HepG2 (cell line): ENCODE measurements around the gene AKR1C3. TPM values are rescaled to one million over a fixed set of nuclear protein-coding genes. Genes with fewer than 3 reads are reported as not detected.
A peak's percentile ranks its signal among the peaks of the same experiment; 100 is the strongest.

Experiments
- BORCS8-MEF2B ChIP-seq: sonication (generic); formaldehyde crosslinking; IDR thresholded peaks from 2 replicates; pipeline ENCODE4 v1.8.0; 2022; ENCODE audit warnings: mild to moderate bottlenecking, missing genetic modification reagents
- CEBPB ChIP-seq: IDR thresholded peaks from 2 replicates; pipeline ENCODE4 v1.6.1; 2011; ENCODE audit warnings: low read depth, low read length, improper control_type of control experiment, borderline replicate concordance
- CEBPG ChIP-seq: IDR thresholded peaks from 2 replicates; pipeline ENCODE4 v1.6.1; 2016
- FOXK1 ChIP-seq: sonication (generic); formaldehyde crosslinking; IDR thresholded peaks from 2 replicates; pipeline ENCODE4 v1.4.0; 2020; ENCODE audit warnings: low read depth, missing genetic modification reagents, borderline replicate concordance
- HDAC1 ChIP-seq: sonication (generic); formaldehyde crosslinking; IDR thresholded peaks from 2 replicates; pipeline ENCODE4 v1.5.1; 2020; ENCODE audit warnings: mild to moderate bottlenecking, missing genetic modification reagents
- HDAC2 ChIP-seq: sonication (generic); formaldehyde crosslinking; IDR thresholded peaks from 2 replicates; pipeline ENCODE4 v1.4.0; 2020; ENCODE audit warnings: missing genetic modification reagents
- HDAC6 ChIP-seq: fragments of 200-600 bp; sonication (generic); IDR thresholded peaks from 2 replicates; pipeline ENCODE4 v1.7.0; 2017; ENCODE audit warnings: mild to moderate bottlenecking, antibody characterized with exemption, low read length, low read depth
- HNF4A ChIP-seq: sonication (generic); formaldehyde crosslinking; IDR thresholded peaks from 2 replicates; pipeline ENCODE4 v1.4.0; 2020; ENCODE audit warnings: missing genetic modification reagents
- HNF4G ChIP-seq, 2 experiments: sonication (generic) in 1 of 2; formaldehyde crosslinking in 1 of 2; IDR thresholded peaks; 2 replicates each; pipeline versions ENCODE4 v1.4.0 to v1.6.1; 2011 to 2020; ENCODE audit warnings: borderline replicate concordance in 2 of 2, low read depth in 2 of 2, mild to moderate bottlenecking in 2 of 2, low read length in 1 of 2, missing genetic modification reagents in 1 of 2, moderate library complexity in 1 of 2
- HNRNPH1 ChIP-seq: fragments of 200-400 bp; formaldehyde crosslinking; optimal IDR thresholded peaks from 2 replicates; pipeline ENCODE3; 2017; ENCODE audit warnings: mild to moderate bottlenecking, low read depth, low read length
- IRF2 ChIP-seq: IDR thresholded peaks from 2 replicates; pipeline ENCODE4 v1.6.1; 2018; ENCODE audit warnings: missing genetic modification reagents, missing compliant biosample characterization
- KLF15 ChIP-seq: sonication (generic); formaldehyde crosslinking; IDR thresholded peaks from 2 replicates; pipeline ENCODE4 v1.8.1; 2023; ENCODE audit warnings: borderline replicate concordance, mild to moderate bottlenecking, inconsistent platforms, missing genetic modification reagents, mixed read lengths
- MTF2 ChIP-seq: sonication (generic); formaldehyde crosslinking; IDR thresholded peaks from 2 replicates; pipeline ENCODE4 v1.5.0; 2020; ENCODE audit warnings: missing genetic modification reagents, borderline replicate concordance
- POLR2G ChIP-seq: fragments of 200-400 bp; formaldehyde crosslinking; IDR thresholded peaks from 2 replicates; pipeline ENCODE4 v1.6.1; 2018; ENCODE audit warnings: mild to moderate bottlenecking, low read depth, low read length, moderate library complexity
- SIX1 ChIP-seq: sonication (generic); formaldehyde crosslinking; IDR thresholded peaks from 2 replicates; pipeline ENCODE4 v1.4.0; 2020; ENCODE audit warnings: missing genetic modification reagents, borderline replicate concordance
- SMYD3 ChIP-seq: sonication (generic); formaldehyde crosslinking; IDR thresholded peaks from 2 replicates; pipeline ENCODE4 v1.8.1; 2023; ENCODE audit warnings: mild to moderate bottlenecking, missing genetic modification reagents
- TBP ChIP-seq: sonication (generic); formaldehyde crosslinking; IDR thresholded peaks from 2 replicates; pipeline ENCODE4 v1.5.0; 2020; ENCODE audit warnings: missing genetic modification reagents
- TEAD3 ChIP-seq: optimal IDR thresholded peaks from 2 replicates; pipeline ENCODE3; 2016; ENCODE audit warnings: borderline replicate concordance
- YEATS2 ChIP-seq: sonication (generic); formaldehyde crosslinking; IDR thresholded peaks from 2 replicates; pipeline ENCODE4 v1.4.0; 2020; ENCODE audit warnings: missing genetic modification reagents, borderline replicate concordance
- ZFP62 ChIP-seq: sonication (generic); formaldehyde crosslinking; IDR thresholded peaks from 2 replicates; pipeline ENCODE4 v1.4.0; 2020; ENCODE audit warnings: missing genetic modification reagents
- ZSCAN31 ChIP-seq: sonication (generic); formaldehyde crosslinking; IDR thresholded peaks from 2 replicates; pipeline ENCODE4 v1.5.0; 2020; ENCODE audit warnings: low read depth, mild to moderate bottlenecking, missing genetic modification reagents
- polyA plus RNA-seq, 8 experiments: library from polyadenylated mRNA; depleted of rRNA in 3 of 8; stranded (reverse) in 7 of 8; unstranded in 1 of 8; fragments of >200 nt; fragmentation: Illumina TruSeq in 4 of 8; extraction: Trizol in 4 of 8; gene quantifications; 2 replicates each; pipeline versions ENCODE4 v1.2.1 to v1.2.3, GENCODE V29; 2011 to 2016; ENCODE audit warnings: low read depth in 4 of 8, missing spikeins in 1 of 8, mixed read lengths in 1 of 8; ENCODE audit not compliant: insufficient read depth in 1 of 8
- total RNA-seq, 5 experiments: library from RNA; depleted of rRNA; stranded (reverse); fragments of >200 nt; fragmentation: Illumina TruSeq; extraction: Trizol; gene quantifications; 2 replicates each; pipeline ENCODE4 v1.2.3, GENCODE V29; 2016; ENCODE audit warnings: low read depth in 1 of 5
- TF ChIP-seq, protein P1 (sequence below): sonication (generic); formaldehyde crosslinking; IDR thresholded peaks from 2 replicates; pipeline ENCODE4 v1.4.0; 2020; ENCODE audit warnings: missing genetic modification reagents, mild to moderate bottlenecking, borderline replicate concordance
- TF ChIP-seq, protein P2 (sequence below): sonication (generic); formaldehyde crosslinking; IDR thresholded peaks from 2 replicates; pipeline ENCODE4 v1.4.0; 2020; ENCODE audit warnings: mild to moderate bottlenecking, missing genetic modification reagents, borderline replicate concordance
- TF ChIP-seq, protein P3 (sequence below): sonication (generic); formaldehyde crosslinking; conservative IDR thresholded peaks from 2 replicates; pipeline ENCODE4 v1.8.0; 2022; ENCODE audit warnings: mild to moderate bottlenecking, moderate library complexity, missing genetic modification reagents

Gene AKR1C3
- total and polyA plus RNA-seq, 2 of the 13 experiments (the other 11 are each of a cell fraction or from before 2014, with no cell fraction given): 368 to 532 TPM

DNA sequence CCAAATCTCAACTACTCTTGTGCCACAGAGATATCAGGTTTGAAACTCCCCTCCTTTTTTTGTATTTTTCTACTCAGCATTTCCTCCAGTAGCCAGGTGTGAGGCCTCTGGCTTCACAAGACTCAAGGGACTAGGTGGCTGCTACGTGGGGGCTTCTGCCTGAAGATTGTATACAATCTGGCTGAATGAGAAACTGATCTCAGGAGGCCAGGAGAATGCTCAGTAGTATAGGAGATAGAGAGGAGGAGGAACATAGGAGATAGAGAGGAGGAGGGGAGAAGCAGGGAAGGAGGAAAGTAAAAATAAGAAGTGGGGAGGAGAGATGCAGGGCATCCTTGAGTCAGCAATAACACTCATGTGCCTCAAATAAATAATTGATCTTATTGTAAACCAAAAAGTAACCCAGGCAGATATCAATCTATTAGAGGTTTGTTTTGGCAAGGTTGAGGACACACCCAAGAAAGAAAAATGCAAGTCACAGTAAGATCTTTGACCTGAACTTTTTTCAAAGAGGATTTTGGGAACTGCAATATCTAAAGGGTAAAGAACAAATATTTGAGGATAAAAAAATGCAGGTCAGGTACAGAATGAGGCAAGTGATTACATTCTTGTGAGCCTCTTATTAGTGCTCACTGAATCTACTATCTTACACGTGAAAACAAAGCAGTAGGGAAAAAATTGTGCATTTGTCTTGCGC lies 53.9 kb downstream of the AKR1C3 start (continued):
- TF ChIP-seq YEATS2 (CRISPR knock-in tag) (peak; percentile 38; the same call in 1 of the 2 replicates), HDAC6 (0 out of 2 replicates have a peak, but pooled peaks have one; percentile 59), CEBPG (CRISPR knock-in tag) (peak; percentile 77), HNF4A (CRISPR knock-in tag) (peak; percentile 92), CEBPB (peak; percentile 8; the same call in 1 of the 2 replicates), KLF15 (CRISPR knock-in tag) (no peak; the same call in 1 of the 2 replicates), IRF2 (CRISPR knock-in tag) (peak; percentile 59; the same call in 1 of the 2 replicates), MTF2 (no peak), HDAC2 (CRISPR knock-in tag) (peak; percentile 78), SIX1 (peak; percentile 65; the same call in 1 of the 2 replicates), TBP (CRISPR knock-in tag) (no peak), HDAC1 (CRISPR knock-in tag) (0 out of 2 replicates have a peak, but pooled peaks have one; percentile 15), ZFP62 (CRISPR knock-in tag) (no peak), SMYD3 (CRISPR knock-in tag) (0 out of 2 replicates have a peak, but pooled peaks have one; percentile 41), HNRNPH1 (no peak), BORCS8-MEF2B (CRISPR knock-in tag) (no peak), FOXK1 (CRISPR knock-in tag) (0 out of 2 replicates have a peak, but pooled peaks have one; percentile 12), TEAD3 (peak; percentile 53), ZSCAN31 (CRISPR knock-in tag) (no peak), POLR2G (peak; percentile 53), HNF4G (IDR thresholded peaks at IDR 0.05; ENCODE audit: borderline replicate concordance, low read depth, low read length) (peak; percentile 86), HNF4G (CRISPR knock-in tag; IDR thresholded peaks at IDR 0.05; ENCODE audit: borderline replicate concordance, low read depth) (no peak)
- TF ChIP-seq, protein P1, sequence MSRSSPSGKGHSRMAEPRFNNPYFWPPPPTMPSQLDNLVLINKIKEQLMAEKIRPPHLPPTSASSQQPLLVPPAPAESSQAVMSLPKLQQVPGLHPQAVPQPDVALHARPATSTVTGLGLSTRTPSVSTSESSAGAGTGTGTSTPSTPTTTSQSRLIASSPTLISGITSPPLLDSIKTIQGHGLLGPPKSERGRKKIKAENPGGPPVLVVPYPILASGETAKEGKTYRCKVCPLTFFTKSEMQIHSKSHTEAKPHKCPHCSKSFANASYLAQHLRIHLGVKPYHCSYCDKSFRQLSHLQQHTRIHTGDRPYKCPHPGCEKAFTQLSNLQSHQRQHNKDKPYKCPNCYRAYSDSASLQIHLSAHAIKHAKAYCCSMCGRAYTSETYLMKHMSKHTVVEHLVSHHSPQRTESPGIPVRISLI (CRISPR knock-in tag): peak; percentile 96
- TF ChIP-seq, protein P2, sequence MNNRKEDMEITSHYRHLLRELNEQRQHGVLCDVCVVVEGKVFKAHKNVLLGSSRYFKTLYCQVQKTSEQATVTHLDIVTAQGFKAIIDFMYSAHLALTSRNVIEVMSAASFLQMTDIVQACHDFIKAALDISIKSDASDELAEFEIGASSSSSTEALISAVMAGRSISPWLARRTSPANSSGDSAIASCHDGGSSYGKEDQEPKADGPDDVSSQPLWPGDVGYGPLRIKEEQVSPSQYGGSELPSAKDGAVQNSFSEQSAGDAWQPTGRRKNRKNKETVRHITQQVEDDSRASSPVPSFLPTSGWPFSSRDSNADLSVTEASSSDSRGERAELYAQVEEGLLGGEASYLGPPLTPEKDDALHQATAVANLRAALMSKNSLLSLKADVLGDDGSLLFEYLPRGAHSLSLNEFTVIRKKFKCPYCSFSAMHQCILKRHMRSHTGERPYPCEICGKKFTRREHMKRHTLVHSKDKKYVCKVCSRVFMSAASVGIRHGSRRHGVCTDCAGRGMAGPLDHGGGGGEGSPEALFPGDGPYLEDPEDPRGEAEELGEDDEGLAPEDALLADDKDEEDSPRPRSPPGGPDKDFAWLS: no peak
- TF ChIP-seq, protein P3, sequence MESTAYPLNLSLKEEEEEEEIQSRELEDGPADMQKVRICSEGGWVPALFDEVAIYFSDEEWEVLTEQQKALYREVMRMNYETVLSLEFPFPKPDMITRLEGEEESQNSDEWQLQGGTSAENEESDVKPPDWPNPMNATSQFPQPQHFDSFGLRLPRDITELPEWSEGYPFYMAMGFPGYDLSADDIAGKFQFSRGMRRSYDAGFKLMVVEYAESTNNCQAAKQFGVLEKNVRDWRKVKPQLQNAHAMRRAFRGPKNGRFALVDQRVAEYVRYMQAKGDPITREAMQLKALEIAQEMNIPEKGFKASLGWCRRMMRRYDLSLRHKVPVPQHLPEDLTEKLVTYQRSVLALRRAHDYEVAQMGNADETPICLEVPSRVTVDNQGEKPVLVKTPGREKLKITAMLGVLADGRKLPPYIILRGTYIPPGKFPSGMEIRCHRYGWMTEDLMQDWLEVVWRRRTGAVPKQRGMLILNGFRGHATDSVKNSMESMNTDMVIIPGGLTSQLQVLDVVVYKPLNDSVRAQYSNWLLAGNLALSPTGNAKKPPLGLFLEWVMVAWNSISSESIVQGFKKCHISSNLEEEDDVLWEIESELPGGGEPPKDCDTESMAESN (CRISPR knock-in tag): 0 out of 2 replicates have a peak, but pooled peaks have one; percentile 37
